GM18499 (cell line): ENCODE measurements around the gene CXCL6.

Source experiments
- ATAC-seq: cut with Tn5 transposase; IDR thresholded peaks from one replicate; pipeline ENCODE4 v1.9.1; 2021; ENCODE audit warnings: moderate number of reproducible peaks; ENCODE audit not compliant: insufficient read depth, unreplicated experiment

Gene CXCL6

DNA sequence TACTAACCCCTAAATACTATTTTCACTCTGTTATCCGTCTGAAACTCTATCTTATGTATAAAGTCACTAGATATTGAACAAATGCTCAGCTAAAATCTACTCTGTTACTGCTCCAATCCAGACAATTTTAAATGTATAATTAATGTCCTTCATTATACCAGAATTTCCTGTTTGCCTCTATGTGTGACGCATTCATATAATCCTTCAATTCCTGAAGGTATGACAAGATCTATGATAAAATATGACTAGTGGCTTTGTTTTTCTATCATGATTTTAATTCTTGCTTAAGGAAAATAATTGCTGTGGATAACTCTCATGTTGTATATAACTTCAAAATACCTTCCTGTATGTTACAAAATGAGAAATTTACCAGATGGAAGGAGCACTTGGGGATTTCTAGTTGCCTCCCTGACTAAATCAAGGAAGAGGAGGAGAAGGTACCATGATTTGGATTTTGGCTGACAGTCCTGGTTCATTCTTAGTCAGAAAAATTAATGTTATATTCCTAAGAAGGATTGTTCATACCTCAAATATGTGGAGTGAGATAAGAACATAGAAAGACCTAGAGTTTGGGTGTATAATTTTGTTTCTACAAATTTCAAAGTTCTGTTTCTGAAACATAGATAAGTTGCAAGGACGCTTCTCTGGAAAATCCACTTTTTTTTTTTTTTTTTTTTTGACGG is 4.9 kb downstream of the CXCL6 start:
- ATAC-seq, result no peak

DNA sequence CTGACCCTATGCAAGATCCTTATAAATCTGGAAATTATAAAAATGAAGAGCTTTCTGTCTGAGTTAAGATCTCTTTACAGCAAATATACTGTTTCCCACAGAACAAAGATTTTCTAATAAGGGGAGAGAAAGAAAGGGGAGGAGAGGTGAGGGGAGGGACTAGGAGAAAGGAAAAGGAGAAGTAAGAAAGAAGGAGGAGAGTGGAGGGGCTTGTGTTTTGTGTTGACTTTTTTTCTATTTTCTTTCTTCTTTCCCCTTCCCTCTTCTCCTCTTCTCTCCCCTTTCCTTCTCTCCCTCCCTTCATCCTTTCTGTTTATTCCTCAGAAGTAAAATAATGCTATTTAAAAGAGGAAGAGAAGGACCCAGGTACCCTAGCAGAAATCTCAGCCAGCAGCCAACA is 6.2 kb downstream of the CXCL6 start:
- no peak for ATAC-seq

DNA sequence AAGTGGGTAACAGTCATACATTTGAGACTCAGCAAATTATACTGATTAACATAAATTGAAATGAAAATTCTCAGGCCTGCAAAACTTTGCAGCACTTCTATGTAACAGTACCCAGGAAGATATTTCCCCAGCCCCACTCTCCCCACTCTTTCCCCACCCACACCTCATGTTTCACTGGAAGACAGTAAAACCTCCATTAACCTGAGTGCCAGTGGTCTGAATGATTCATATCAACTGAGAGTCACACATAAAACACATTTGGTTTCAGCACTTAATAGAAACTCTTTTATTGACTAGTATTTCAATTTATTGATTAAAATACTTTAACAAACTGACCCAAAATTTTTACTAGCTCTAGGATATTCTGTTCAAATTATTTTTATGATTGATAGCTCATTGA is 6.9 kb downstream of the CXCL6 start:
- no peak for ATAC-seq

DNA sequence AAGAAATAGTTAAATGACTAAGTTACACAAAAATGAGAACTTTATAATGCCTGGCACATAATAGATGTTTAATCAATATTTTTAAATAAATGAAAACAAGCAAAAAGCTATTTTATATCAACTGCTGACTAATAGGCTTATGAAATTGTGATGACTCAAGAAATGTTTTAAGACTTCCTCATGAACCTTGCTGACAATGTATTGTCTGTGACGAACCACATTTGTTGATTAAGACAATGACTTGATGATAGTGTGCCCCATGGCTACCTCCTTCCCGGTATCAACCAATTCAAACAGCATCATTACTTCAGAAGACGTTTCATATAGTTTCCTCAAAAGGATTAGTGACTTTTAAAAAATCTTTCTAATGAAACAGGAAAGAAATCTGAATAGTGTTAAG is 7.9 kb downstream of the CXCL6 start:
- ATAC-seq, result no peak

DNA sequence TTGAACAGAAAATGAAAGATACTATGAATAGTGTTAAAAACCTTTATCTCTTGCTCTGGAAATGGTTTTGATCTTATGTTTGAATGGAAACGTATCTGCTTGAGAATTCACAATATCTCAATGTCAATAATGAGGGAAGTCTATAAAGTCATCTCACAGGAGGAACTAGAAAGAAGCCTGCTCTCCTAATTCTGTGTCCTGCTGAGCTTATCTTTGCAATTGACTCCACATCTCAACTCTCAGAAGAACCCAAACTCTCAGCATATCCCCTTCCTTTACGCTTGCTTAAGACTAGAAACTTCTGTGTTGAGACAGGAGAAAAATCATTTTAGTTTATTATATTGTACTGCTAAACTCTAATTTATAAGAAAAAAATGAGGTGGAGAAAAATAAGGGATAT is 8.3 kb downstream of the CXCL6 start:
- no peak for ATAC-seq

DNA sequence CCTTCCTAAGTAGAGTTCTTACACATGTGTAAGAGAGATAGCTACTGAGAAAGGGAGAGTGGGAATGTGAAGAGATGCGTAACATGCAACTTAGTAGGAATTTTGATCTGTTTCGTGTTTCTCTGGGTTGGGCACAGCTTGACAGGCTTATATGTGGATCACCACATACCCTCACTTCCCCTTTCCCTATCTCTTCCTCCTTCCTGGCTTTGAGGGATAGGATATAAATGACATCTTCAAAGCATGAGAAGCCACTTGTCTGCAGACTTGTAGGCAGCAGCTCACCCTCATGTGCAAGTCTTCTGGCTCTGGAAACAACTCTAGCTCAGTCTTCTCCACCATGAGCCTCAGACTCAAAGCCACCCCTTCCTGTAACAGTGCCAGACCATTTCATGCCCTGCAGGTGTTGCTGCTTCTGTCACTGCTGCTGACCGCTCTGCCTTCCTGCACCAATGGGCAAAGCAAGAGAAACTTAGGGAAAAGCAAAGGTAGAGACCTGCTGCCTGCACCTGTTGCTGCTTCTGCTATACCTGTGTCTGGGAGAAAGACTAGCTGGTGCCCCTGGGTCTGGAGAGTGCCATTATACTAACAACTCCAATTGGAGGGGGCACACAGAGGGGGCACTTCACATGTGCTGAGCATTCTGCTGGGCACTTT is 11.2 kb downstream of the CXCL6 start:
- no peak for ATAC-seq

DNA sequence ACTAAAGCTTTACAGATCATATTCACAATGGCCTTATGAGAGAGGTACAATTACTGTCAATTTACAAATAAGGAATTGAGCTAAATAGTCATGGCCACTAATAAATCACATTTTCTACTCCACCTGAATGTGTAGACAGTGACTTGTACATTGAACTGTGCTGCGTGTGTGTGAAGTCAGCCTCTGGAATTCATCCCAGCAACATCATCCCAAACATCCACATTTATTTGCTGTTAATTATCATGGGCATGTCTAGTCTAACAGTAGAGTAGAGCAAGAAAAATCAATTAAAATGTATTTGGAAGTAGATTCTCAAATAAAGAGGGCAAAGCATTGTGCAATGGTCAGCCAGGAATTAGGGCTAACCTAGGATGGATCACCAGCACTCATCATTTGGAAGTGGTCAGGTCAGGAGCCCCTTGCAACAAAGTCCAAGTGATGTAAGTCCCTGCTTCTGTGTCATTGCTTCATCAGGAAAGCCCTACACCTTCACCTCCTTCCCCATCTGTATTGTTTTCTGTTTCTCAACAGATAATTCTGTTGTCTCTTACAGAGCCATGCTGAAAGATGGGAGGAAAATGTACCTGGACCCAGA is 11.8 kb downstream of the CXCL6 start:
- ATAC-seq, result no peak

DNA sequence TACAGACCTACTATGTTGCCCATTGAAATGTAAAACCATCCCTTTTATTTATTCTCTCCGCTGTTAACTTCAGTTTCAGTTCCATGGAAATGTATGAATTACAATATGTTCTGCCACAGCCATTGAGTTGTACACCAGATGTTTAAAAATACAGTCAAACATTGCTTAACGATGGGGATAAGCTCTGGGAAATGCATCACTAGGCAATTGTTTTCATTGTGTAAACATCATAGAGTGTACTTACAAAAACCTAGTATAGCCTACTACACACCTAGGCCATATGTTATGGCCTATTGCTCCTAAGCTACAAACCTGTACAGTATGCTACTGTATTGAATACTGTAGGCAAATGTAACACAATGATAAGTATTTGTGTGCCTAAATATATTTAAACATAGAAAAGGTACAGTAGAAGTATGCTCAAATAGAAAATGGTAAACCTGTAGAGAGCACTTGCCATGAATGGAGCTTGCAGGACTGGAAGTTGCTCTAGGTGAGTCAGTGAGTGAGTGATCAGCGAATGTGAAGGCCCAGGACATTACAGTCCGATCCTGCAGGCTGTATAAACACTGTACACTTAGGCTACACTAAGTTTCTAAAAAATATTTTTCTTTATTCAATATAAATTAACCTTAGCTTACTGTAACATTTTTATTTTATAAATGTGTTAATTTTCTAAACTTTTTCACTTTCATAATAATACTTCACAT is 13.9 kb downstream of the CXCL6 start:
- ATAC-seq, result no peak

DNA sequence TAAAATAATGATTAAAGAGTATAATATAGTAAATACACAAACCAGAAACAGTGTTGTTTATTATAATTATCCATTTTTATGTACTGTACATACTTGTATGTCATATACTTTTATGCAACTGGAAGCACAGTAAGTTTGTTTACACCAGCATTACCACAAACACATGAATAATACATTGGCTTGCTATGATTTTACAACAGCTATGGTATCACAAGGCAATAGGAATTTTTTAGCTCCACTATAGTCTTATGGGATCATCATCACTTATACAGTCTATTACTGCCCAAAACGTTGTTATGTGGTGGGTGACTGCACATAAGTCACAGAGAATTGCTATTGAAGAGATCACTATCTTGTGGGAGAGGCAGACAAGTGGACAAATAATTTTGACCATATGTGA is 14.8 kb downstream of the CXCL6 start:
- ATAC-seq, result no peak

DNA sequence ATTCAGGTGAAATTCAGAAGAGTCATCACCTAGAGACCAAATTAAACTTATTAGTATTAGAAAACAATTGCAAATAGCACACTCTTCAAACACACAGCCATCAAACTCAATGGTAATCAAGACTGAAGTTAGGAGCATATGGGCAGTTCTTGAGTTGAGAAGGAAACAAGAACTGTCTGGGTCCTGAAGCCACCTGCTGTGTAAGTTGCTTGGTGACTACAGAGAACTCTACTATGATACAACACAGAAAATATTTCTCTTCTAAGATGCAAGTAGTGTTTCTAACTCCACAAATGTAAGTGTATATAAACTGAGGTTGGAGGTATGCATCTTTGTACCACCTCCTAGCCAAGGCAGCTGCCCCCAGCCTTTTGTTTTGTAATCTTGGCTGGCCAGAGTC is 16.3 kb downstream of the CXCL6 start:
- no peak for ATAC-seq

DNA sequence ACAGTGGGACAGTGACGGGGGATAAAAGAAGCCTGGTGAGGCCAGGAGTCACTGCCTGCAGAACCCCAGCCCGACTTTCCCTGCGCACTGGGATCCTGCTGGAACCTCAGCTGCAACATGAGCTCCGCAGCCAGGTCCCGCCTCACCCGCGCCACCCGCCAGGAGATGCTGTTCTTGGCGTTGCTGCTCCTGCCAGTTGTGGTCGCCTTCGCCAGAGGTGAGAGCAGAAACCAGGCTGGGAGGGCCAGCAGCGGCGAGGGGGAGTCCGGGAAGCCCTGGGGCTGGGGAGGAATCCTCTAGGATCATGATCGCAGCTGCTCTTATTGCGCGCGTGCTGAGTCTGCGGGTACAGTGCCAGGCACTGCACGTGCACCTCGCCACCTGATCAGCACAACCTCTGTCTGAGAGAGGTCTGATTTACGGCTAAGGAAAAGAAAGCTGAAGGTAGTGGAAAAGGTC is 16.8 kb downstream of the CXCL6 start, which contains the start of gene PF4V1:
Gene PF4V1, plus strand, starts transcription at position 51 of the 459 bp plus-strand sequence. Its CDS starts 67 bp downstream, at position 118.
- ATAC-seq, result no peak

DNA sequence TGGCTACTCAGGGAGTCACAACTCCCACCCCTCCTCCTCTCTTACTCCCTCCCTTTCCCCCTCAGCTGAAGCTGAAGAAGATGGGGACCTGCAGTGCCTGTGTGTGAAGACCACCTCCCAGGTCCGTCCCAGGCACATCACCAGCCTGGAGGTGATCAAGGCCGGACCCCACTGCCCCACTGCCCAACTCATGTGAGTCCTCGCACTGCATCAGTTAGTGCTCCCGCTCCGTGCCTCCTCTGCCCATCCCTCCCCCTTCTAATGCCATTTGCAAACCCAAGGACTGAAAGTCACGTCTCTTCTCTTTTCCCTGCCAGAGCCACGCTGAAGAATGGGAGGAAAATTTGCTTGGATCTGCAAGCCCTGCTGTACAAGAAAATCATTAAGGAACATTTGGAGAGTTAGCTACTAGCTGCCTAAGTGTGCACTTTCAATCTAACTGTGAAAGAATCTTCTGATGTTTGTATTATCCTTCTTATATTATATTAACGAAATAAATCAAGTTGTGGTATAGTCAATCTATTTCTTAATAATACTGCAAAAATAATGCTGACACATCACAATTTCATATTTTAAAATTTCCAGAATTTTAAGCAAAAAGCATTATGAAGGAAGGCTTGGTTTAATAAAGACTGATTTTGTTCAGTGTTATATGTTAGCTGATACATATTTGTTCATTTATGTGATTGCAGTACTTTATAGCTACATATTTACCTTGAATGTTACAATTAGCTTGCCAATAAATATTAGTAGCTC is 17.4 kb downstream of the CXCL6 start:
- ATAC-seq, result no peak

DNA sequence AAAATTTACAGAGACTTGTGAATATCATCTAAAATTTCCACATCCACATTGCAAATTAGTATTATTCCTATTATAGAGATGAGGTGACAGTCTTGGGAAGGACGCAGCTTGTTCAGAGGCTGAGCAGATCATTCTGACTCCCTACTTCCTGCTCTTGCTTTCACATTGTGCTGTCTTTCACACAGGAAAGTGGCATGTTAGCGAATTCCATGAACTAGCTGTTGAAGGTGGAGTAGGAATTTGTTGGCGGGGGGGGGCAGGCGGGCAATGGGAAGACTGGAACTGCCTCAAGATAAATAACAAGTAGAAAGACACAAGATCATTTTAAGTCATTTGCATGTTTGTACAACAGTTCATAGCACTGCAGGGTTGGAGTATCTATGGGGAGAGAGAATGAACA is 18.9 kb downstream of the CXCL6 start:
- ATAC-seq, result no peak

DNA sequence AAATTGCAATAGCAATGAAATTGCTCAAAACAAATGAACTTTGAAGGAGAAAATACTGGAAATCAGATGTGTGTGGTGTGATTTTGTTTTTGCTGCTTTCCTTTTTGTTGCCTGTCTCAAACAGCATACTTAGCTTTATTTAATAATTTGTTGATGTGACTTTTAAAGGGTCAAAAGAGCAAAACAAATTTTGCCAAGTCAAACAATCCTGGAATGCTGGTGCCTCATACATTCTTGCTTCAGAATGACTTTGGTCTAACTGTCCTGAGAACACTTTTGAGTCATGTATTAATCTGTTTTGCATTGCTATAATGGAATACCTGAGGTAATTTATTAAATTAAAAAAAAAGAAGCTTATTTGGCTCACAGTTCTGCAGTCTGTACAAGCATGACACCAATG is 20.0 kb downstream of the CXCL6 start:
- no peak for ATAC-seq

DNA sequence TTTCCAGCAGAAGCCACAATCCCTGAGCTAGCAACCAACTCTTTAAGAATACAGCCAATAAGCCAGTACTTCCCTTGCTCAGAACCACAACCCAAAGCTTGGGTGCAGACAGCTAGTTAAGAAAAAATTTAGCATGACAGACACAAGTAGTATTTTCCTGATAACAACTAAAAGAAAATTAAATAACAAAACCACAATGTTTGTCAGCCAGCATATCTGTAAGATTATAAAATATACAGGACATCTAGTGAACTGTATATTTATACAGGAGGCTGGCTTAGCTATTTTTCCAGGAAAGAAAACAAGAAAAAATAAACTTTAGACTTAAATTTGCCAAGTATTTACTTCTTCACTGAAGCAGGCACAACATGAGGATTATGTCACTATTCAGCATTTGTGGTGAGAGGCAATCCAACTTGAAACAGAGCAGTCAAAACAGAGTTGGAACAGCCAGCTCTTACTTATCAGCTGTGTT is 23.2 kb downstream of the CXCL6 start:
- ATAC-seq, result no peak

DNA sequence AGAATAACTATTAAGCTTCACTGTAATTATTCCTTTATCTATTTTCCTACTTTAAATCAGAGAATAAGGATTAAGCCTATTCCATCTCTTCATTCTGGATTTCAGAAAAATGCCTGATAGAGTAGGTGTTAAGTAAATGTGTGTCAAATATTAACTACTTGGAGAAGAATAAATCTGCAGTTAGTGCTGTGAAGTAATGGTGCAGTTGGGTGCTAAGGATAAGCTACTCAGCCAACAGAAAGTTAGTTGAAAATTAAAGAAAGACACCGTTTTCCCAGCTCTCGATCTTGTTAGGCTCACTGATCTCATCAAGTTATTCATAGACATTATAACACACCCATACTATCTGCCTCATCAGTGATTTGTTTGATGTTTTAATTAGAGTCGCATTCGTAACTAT is 23.7 kb downstream of the CXCL6 start:
- no peak for ATAC-seq

DNA sequence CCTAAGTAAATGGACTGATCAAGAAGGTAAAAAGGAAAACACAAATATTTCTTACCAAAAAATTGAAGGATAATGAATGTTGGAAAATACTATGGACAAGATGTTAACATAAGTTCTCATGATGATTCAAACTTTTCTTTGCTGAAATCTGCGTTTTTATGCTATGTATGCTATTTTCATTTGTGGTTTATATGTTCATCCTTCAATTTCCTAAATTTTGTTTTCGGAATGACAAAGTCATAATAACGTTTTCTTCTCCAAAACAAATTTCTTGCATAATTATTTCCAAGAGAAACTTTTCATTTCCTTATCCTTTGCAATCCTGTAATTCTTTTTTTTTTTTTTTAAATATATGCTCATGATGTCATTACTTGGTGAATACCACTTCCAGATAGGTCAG is 24.4 kb downstream of the CXCL6 start:
- no peak for ATAC-seq

DNA sequence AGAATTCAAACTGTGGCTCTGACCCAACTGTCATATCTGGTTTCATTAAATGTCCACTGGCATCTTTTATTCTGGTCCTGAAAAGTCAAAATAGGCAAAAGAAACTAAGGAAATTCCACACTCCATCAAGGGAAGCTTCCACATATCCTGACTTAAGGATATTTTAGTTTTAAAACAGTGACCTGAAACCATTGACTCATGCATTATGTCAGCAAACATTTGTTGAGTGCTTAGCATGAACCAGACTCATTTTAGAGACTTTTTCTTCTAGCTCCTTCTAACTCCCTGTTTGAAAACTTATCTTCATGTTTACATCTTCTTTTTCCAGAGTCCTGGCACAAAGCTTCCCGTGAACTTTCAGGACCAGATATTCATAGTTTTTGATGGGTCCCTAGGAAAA is 25.8 kb downstream of the CXCL6 start:
- ATAC-seq, result no peak

DNA sequence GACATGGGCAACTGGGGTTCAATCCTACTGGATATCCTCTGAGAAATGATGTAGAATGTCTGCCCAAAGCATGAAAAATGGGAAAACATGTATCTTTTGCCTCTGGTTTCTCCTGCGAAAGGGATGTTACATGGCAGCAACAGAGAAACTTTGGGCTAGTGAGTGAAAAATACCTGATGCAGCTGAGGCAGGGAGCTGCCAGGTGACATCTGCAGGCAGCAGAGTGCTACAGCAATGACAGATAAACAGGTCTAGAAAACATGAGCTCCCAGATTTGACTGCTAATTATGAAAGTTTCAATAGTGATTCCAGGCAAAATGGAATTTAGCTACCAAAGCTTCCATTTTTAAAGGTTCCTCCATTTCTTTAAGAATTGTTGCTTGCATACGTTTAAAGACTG is 27.9 kb downstream of the CXCL6 start:
- no peak for ATAC-seq

DNA sequence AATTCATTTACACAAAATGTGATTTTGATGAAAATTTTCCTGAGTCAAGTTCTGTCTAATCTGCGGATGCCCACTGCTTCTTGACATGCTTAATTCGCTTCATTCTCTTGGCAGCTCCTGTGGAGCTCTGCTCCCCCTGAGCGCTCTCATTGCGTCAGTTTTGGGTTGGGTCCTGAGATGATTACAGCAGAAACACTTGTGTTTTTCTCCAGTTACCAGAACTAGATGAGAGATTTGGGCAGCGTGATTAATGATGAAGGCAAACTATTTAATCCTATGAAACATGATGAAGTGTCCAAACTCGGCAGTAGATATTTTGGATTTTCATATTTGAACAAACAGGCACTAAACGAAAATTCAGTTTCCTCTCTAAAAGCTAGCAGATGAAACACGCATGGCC is 28.5 kb downstream of the CXCL6 start:
- no peak for ATAC-seq
